GM21381 (cell line): Measurements from ENCODE around the gene VSIG10L2.

Experiments
- ATAC-seq: cut with Tn5 transposase; IDR thresholded peaks from one replicate; pipeline ENCODE4 v1.9.1; 2021; ENCODE audit warnings: mild to moderate bottlenecking, moderate library complexity; ENCODE audit not compliant: unreplicated experiment

Gene VSIG10L2

GRCh38 chr11:125999234-125999880, 53.5 kb downstream of the VSIG10L2 start:
- ATAC-seq, result no peak

- no peak for ATAC-seq
These were observed 56.3 kb downstream of the VSIG10L2 start for GRCh38 chr11:126002181-126002580.
